Heart left ventricle (tissue), 16 donors: Measurements from ENCODE around the gene SALL2. TPM values are rescaled to one million over a fixed set of nuclear protein-coding genes. Genes with fewer than 3 reads are reported as not detected.

ENCODE experiments used
- ATAC-seq, 4 donors: fragments of 200-7000 bp; cut with Tn5 transposase; one replicate each; pipeline ENCODE4 v1.9.1; 2020 to 2022; ENCODE audit warnings: moderate library complexity in 4 of 4, mild to moderate bottlenecking in 3 of 4, moderate number of reproducible peaks in 1 of 4
- DNase-seq, 5 donors: peaks; one replicate each; pipeline ENCODE4 v3.0.0-alpha.2; 2020
- H3K27ac ChIP-seq, 12 donors: fragments of 200-600 bp; sonication (generic) in 4 of 12; one replicate each; pipeline versions ENCODE4 v1.5.0 to v1.8.0; 2016 to 2022; ENCODE audit warnings: mild to moderate bottlenecking in 2 of 12
- H3K27me3 ChIP-seq, 9 donors: fragments of 200-600 bp; sonication (generic) in 2 of 9; one replicate each; pipeline versions ENCODE4 v1.5.1 to v1.8.0; 2016 to 2022; ENCODE audit warnings: mild to moderate bottlenecking in 3 of 9
- H3K36me3 ChIP-seq, 9 donors: fragments of 200-600 bp; sonication (generic) in 2 of 9; one replicate each; pipeline versions ENCODE4 v1.5.0 to v1.8.0; 2018 to 2022; ENCODE audit warnings: mild to moderate bottlenecking in 2 of 9
- H3K4me1 ChIP-seq, 12 donors: fragments of 200-600 bp; sonication (generic) in 4 of 12; one replicate each; pipeline versions ENCODE4 v1.5.0 to v1.8.0; 2016 to 2022; ENCODE audit warnings: mild to moderate bottlenecking in 3 of 12
- H3K4me3 ChIP-seq, 12 donors: fragments of 200-600 bp; sonication (generic) in 4 of 12; one replicate each; pipeline versions ENCODE4 v1.5.0 to v1.8.0; 2017 to 2022; ENCODE audit warnings: mild to moderate bottlenecking in 9 of 12, moderate library complexity in 4 of 12
- H3K9me3 ChIP-seq, 12 donors: fragments of 200-600 bp; sonication (generic) in 4 of 12; one replicate each; pipeline versions ENCODE4 v1.5.0 to v1.8.0; 2016 to 2022; ENCODE audit warnings: mild to moderate bottlenecking in 1 of 12
- CTCF ChIP-seq, 12 donors: fragments of 200-600 bp; sonication (generic) in 4 of 12; IDR thresholded peaks; one replicate each; pipeline versions ENCODE4 v1.5.0 to v1.8.0; 2018 to 2022; ENCODE audit warnings: antibody characterized with exemption in 12 of 12, mild to moderate bottlenecking in 5 of 12
- POLR2A ChIP-seq, 2 donors: fragments of 450-650 bp; IDR thresholded peaks; one replicate each; pipeline ENCODE4 v1.6.1; 2017; ENCODE audit warnings: antibody characterized with exemption in 2 of 2, mild to moderate bottlenecking in 2 of 2, moderate library complexity in 2 of 2
- WGBS, 4 donors: extraction: QIAGEN DNeasy Blood & Tissue Kit in 2 of 4; methylation state at CpG; one replicate each; pipeline versions ENCODE4 v1.1.5 to v1.1.7; 2013 to 2018; 5-methylcytosine and 5-hydroxymethylcytosine counted together
- intact Hi-C, 10 donors: fragments of 100-400 bp; cut with DNase I; formaldehyde crosslinking; loops; one replicate each; pipeline versions ENCODE4 v1.11.1 to v1.14.2; 2022
- polyA plus RNA-seq, 2 donors: library from polyadenylated mRNA; stranded (reverse); fragments of 200-250 nt; gene quantifications; one replicate each; pipeline ENCODE4 v1.2.3, GENCODE V29; 2013
- total RNA-seq, 9 donors: library from RNA; depleted of rRNA in 2 of 9; stranded (reverse); fragments of >200 nt in 2 of 9; fragmentation: NEBNext Ultra II Directional in 3 of 9; extraction: Animal tissue kit (Norgen Biotek cat#: 25700) in 3 of 9; gene quantifications; one replicate each; pipeline versions ENCODE4 v1.1.0 to v1.2.4, GENCODE V29; 2016 to 2023
- donor health status: ischemic (EF 13 %, LVEDD 7.1; RV severe dilation, severe dysfunction).
- donor health status: healthy with polysubstance abuse.
- donor health status: DM: no; HTN: yes; CAD: no.
- donor health status: DM: no; HTN: no; CAD: no.
- donor health status: ischemic (EF 25% LVEDD 6.9; RV normal size, moderate dysfunction).
- donor health status: ischemic (EF 25% LVEDD 5.7; RV mildly dilated, moderate dysfunction).
- donor health status: healthy.
- donor health status: DM: yes; HTN: yes; CAD: no.
- donor health status: ischemic (EF 35%, LVEDD 5.7; RV mildly dilated, moderate dysfunction).
- donor health status: nonischemic (EF 11% LVEDD 7.7; RV severe dilation, severe dysfunction).
- donor health status: DM: yes; HTN: yes; CAD: no.
- donor health status: PGD.
- donor health status: ischemic (EF 29% LVEDD 5.4; RV normal size, mild dysfunction).
- donor health status: nonischemic (EF 23%, LVEDD 6.1; RV moderate dilation, normal function).

Gene SALL2
- total and polyA plus RNA-seq, 11 donors, result 1.4 to 9.4 (median 3.9) TPM

GRCh38 chr14:21475767-21476522 lies 50.2 kb downstream of the SALL2 start:
- peaks cover 7 to 31% (median 19%) of the 10 kb centered on the region in 12 donors for H3K4me1 ChIP-seq
- DNase-seq (no peak), ATAC-seq (peak in 1 of 4 donors; percentile 3)
- TF ChIP-seq POLR2A (IDR thresholded peaks at IDR 0.05) (no peak), CTCF (IDR thresholded peaks at IDR 0.05) (no peak)
- H3K27ac ChIP-seq, result peak overlapping the region; percentile 11 to 90 (median 82)
- intact Hi-C loops, result loop anchor here in 6 of 10 donors (1.0 to 5.0 kb wide), 7 partner anchors 19 to 94 kb away; partner anchors contain the start of genes CHD8 (in 4 of the 6), METTL3 (in 3 of the 6) and SUPT16H (in 1 of the 6)
- H3K4me3 ChIP-seq, result peak overlapping the region; percentile 4 to 98 (median 84)
- H3K36me3 ChIP-seq, result peaks cover 0 to 52% (median 36%) of the 10 kb centered on the region in 9 donors
- no peaks in the 10 kb centered on the region for H3K27me3 ChIP-seq
- no peaks in the 10 kb centered on the region for H3K9me3 ChIP-seq
- WGBS, 4 donors, result 38 to 42% (median 39%) methylated on average over 10 of the region's 10 CpGs

Other genes starting within 250 kb of the SALL2 start
- gene RPGRIP1, start 246.3 kb downstream of the SALL2 start, total RNA-seq, result under 1 TPM in 8 of 9 donors, not detected in 1; 0.12 to 0.81 (median 0.41) TPM
- gene RPGRIP1, start 246.3 kb downstream of the SALL2 start, polyA plus RNA-seq, result under 1 TPM; 0.14 to 0.23 TPM
- gene SUPT16H, start 142.3 kb downstream of the SALL2 start, total RNA-seq, result 10 to 100 TPM; 25.1 to 38.1 (median 29.6) TPM
- gene SUPT16H, start 142.3 kb downstream of the SALL2 start, polyA plus RNA-seq, result 10 to 100 TPM; 19.5 to 42.3 TPM
- gene CHD8, start 70.2 kb downstream of the SALL2 start, total RNA-seq, result 10 to 100 TPM; 24.7 to 56.9 (median 42.3) TPM
- 10 to 100 TPM; 19.0 to 21.2 TPM for gene CHD8, start 70.2 kb downstream of the SALL2 start, polyA plus RNA-seq
- 10 to 100 TPM; 13.3 to 24.5 (median 17.2) TPM for gene RAB2B, start 49.4 kb downstream of the SALL2 start, total RNA-seq
- gene RAB2B, start 49.4 kb downstream of the SALL2 start, polyA plus RNA-seq, result 10 to 100 TPM in 1 of 2 donors, 1 to 10 TPM in 1; 7.0 to 12.6 TPM
- 100 to 1,000 TPM in 1 of 9 donors, 10 to 100 TPM in 8; 51.1 to 100 (median 87.4) TPM for gene TOX4, start 49.2 kb downstream of the SALL2 start, total RNA-seq
- 10 to 100 TPM; 16.2 to 59.7 TPM for gene TOX4, start 49.2 kb downstream of the SALL2 start, polyA plus RNA-seq
- gene METTL3, start 15.0 kb downstream of the SALL2 start, total RNA-seq, result 10 to 100 TPM; 21.0 to 37.0 (median 25.2) TPM
- gene METTL3, start 15.0 kb downstream of the SALL2 start, polyA plus RNA-seq, result 10 to 100 TPM; 25.8 to 26.8 TPM
- gene OR10G3, start 53.7 kb upstream of the SALL2 start, total RNA-seq, result under 1 TPM in 1 of 9 donors, not detected in 8; 0.18 TPM
- gene OR10G3, start 53.7 kb upstream of the SALL2 start, polyA plus RNA-seq, result not detected
- not detected for gene OR10G2, start 108.6 kb upstream of the SALL2 start, total RNA-seq
- gene OR10G2, start 108.6 kb upstream of the SALL2 start, polyA plus RNA-seq, result not detected
- gene OR4E2, start 127.5 kb upstream of the SALL2 start, total RNA-seq, result not detected
- not detected for gene OR4E2, start 127.5 kb upstream of the SALL2 start, polyA plus RNA-seq
- gene OR4E1, start 147.5 kb upstream of the SALL2 start, total RNA-seq, result not detected
- not detected for gene OR4E1, start 147.5 kb upstream of the SALL2 start, polyA plus RNA-seq